Osteoblast (primary cell): ENCODE measurements around the gene AUTS2. TPM values are rescaled to one million over a fixed set of nuclear protein-coding genes. Genes with fewer than 3 reads are reported as not detected.

Source experiments
- DNase-seq: peaks from one replicate; pipeline ENCODE4 v3.0.0; 2011; ENCODE audit warnings: low spot score, mixed read lengths; ENCODE audit not compliant: insufficient read length; ENCODE audit errors: missing footprints
- H2AFZ ChIP-seq: 2 replicates; pipeline ENCODE4 v1.6.0; 2011; ENCODE audit warnings: mild to moderate bottlenecking, low read length
- H3K27ac ChIP-seq: 2 replicates; pipeline ENCODE4 v1.5.1; 2011; ENCODE audit warnings: mild to moderate bottlenecking, low read depth, low read length, moderate library complexity
- H3K27me3 ChIP-seq: 2 replicates; pipeline ENCODE4 v1.6.0; 2012; ENCODE audit warnings: mild to moderate bottlenecking, control low read depth, inconsistent platforms, low read length, moderate library complexity; ENCODE audit not compliant: insufficient read depth
- H3K36me3 ChIP-seq: 2 replicates; pipeline ENCODE4 v1.5.1; 2011; ENCODE audit warnings: mild to moderate bottlenecking, low read length, control low read depth, moderate library complexity; ENCODE audit not compliant: insufficient read depth
- H3K4me1 ChIP-seq: 2 replicates; pipeline ENCODE4 v1.5.1; 2011; ENCODE audit warnings: mild to moderate bottlenecking, low read length, control low read depth, moderate library complexity; ENCODE audit not compliant: insufficient read depth
- H3K4me2 ChIP-seq: 2 replicates; pipeline ENCODE4 v1.6.0; 2011; ENCODE audit warnings: mild to moderate bottlenecking, low read length; ENCODE audit not compliant: insufficient read depth
- H3K4me3 ChIP-seq: fragments of 200-600 bp; sonication (generic); 3 replicates; pipeline ENCODE4 v1.5.1; 2012; ENCODE audit warnings: mild to moderate bottlenecking, low read length, inconsistent platforms; ENCODE audit not compliant: insufficient read depth
- H3K79me2 ChIP-seq: 2 replicates; pipeline ENCODE4 v1.6.0; 2012; ENCODE audit warnings: mild to moderate bottlenecking, low read length, control low read depth, inconsistent platforms; ENCODE audit not compliant: insufficient read depth
- H3K9me3 ChIP-seq: 2 replicates; pipeline ENCODE4 v1.5.1; 2011; ENCODE audit warnings: low read depth, low read length, control low read depth
- H4K20me1 ChIP-seq: 2 replicates; pipeline ENCODE4 v1.6.0; 2012; ENCODE audit warnings: mild to moderate bottlenecking, low read length, control low read depth; ENCODE audit not compliant: insufficient read depth
- CTCF ChIP-seq: IDR thresholded peaks from 2 replicates; pipeline ENCODE4 v1.5.1; 2011; ENCODE audit warnings: mild to moderate bottlenecking, low read depth, low read length, moderate library complexity; ENCODE audit errors: extremely low read depth
- total RNA-seq: library from RNA; depleted of rRNA; stranded (reverse); fragments of >200 nt; gene quantifications from 2 replicates; pipeline ENCODE4 v1.2.3, GENCODE V29; 2012

Gene AUTS2
- total RNA-seq, 1 donor = 15.2 TPM

- no peak overlapping the region for H3K27ac ChIP-seq
- H3K4me2 ChIP-seq = no peak overlapping the region
- H3K9me3 ChIP-seq = no peaks in the 10 kb centered on the region
- no peaks in the 10 kb centered on the region for H3K36me3 ChIP-seq
- H3K79me2 ChIP-seq = peaks cover 19% of the 10 kb centered on the region
- peaks cover 5% of the 10 kb centered on the region for H3K27me3 ChIP-seq
- peaks cover 18% of the 10 kb centered on the region for H4K20me1 ChIP-seq
- H3K4me1 ChIP-seq = peaks cover 1% of the 10 kb centered on the region
- DNase-seq = no peak
- H3K4me3 ChIP-seq = no peak overlapping the region
- no peak for TF ChIP-seq CTCF
- no peak overlapping the region for H2AFZ ChIP-seq
Observed at GRCh38 chr7:69605546-69605945, 7.3 kb downstream of the AUTS2 start.

GRCh38 chr7:69608049-69608448, 9.8 kb downstream of the AUTS2 start:
- Histone ChIP-seq H3K4me1 (no peaks in the 10 kb centered on the region), H3K9me3 (no peaks in the 10 kb centered on the region), H3K36me3 (no peaks in the 10 kb centered on the region), H4K20me1 (peaks cover 16% of the 10 kb centered on the region), H3K27ac (no peak overlapping the region), H3K27me3 (peaks cover 5% of the 10 kb centered on the region), H2AFZ (no peak overlapping the region), H3K4me2 (no peak overlapping the region), H3K4me3 (no peak overlapping the region), H3K79me2 (peaks cover 12% of the 10 kb centered on the region)
- TF ChIP-seq CTCF = no peak
- no peak for DNase-seq

- H2AFZ ChIP-seq = no peak overlapping the region
- H3K27me3 ChIP-seq = no peaks in the 10 kb centered on the region
- H3K36me3 ChIP-seq = no peaks in the 10 kb centered on the region
- TF ChIP-seq CTCF = no peak
- no peak overlapping the region for H3K4me3 ChIP-seq
- H3K27ac ChIP-seq = no peak overlapping the region
- H4K20me1 ChIP-seq = peaks cover 11% of the 10 kb centered on the region
- peaks cover 10% of the 10 kb centered on the region for H3K79me2 ChIP-seq
- H3K9me3 ChIP-seq = no peaks in the 10 kb centered on the region
- no peak for DNase-seq
- H3K4me1 ChIP-seq = no peaks in the 10 kb centered on the region
- no peak overlapping the region for H3K4me2 ChIP-seq
Observed at GRCh38 chr7:69608878-69609277, 10.6 kb downstream of the AUTS2 start.

- DNase-seq = no peak
- peaks cover 5% of the 10 kb centered on the region for H4K20me1 ChIP-seq
- H3K79me2 ChIP-seq = peaks cover 8% of the 10 kb centered on the region
- H2AFZ ChIP-seq = no peak overlapping the region
- no peaks in the 10 kb centered on the region for H3K4me1 ChIP-seq
- H3K27ac ChIP-seq = no peak overlapping the region
- no peak overlapping the region for H3K4me2 ChIP-seq
- no peaks in the 10 kb centered on the region for H3K36me3 ChIP-seq
- no peaks in the 10 kb centered on the region for H3K27me3 ChIP-seq
- no peak for TF ChIP-seq CTCF
- H3K4me3 ChIP-seq = no peak overlapping the region
- H3K9me3 ChIP-seq = no peaks in the 10 kb centered on the region
Observed at GRCh38 chr7:69609541-69610373, 11.5 kb downstream of the AUTS2 start.
